ENCODE results near the gene ZNF573. TPM values are rescaled to one million over a fixed set of nuclear protein-coding genes. Genes with fewer than 3 reads are reported as not detected.

Gene ZNF573
- total RNA-seq, 1 donor from 2014 or later = 2.2 TPM

DNA sequence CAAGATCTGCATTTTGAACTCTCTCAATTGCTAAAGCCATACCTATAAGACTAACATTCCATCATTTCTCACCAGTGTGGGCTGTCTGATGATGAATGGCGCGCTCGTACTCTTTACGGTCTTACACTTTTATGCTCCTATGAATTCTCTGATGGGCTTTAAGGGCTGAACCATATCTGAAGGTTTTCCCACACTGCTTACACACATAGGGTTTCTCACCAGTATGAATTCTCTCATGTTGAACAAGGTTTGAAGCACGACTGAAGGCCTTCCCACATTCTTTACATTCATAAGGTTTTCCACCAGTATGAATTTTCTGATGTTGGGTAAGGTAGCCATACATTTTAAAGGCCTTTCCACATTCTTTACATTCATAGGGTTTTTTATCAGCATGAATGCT lies 41.0 kb downstream of the ZNF573 start:
- Histone ChIP-seq H3K4me3 (no peak overlapping the region), H3K9me3 (peaks cover 28 to 83% of the 10 kb centered on the region in 2 donors), H3K4me1 (no peaks in the 10 kb centered on the region), H3K27me3 (no peaks in the 10 kb centered on the region), H3K36me3 (peaks cover 21 to 62% of the 10 kb centered on the region in 2 donors), H3K27ac (no peak overlapping the region)
- intact Hi-C loops (cut with DNase I) = no loop called here
- TF ChIP-seq CTCF (IDR thresholded peaks at IDR 0.05) = no peak
- no peak for DNase-seq (ENCODE audit: low spot score in 2 of 2)

- DNase-seq (ENCODE audit: low spot score in 2 of 2) = no peak
- Histone ChIP-seq H3K4me3 (no peak overlapping the region), H3K9me3 (peaks cover 0 to 33% of the 10 kb centered on the region in 2 donors), H3K27ac (no peak overlapping the region), H3K4me1 (no peaks in the 10 kb centered on the region), H3K36me3 (no peaks in the 10 kb centered on the region), H3K27me3 (no peaks in the 10 kb centered on the region)
- no peak for TF ChIP-seq CTCF (IDR thresholded peaks at IDR 0.05)
- intact Hi-C loops (cut with DNase I) = no loop called here
These were observed 54.2 kb downstream of the ZNF573 start for GRCh38 chr19:37725181-37725580.

- intact Hi-C loops (cut with DNase I) = no loop called here
- peaks cover 0 to 8% of the 10 kb centered on the region in 2 donors for H3K4me1 ChIP-seq
- H3K27ac ChIP-seq = peak overlapping the region; percentile 56 to 68
- H3K9me3 ChIP-seq = no peaks in the 10 kb centered on the region
- peak overlapping the region; percentile 79 to 88 for H3K4me3 ChIP-seq
- no peak for DNase-seq (ENCODE audit: low spot score in 2 of 2)
- H3K36me3 ChIP-seq = peaks cover 0 to 4% of the 10 kb centered on the region in 2 donors
- no peak for TF ChIP-seq CTCF (IDR thresholded peaks at IDR 0.05)
- H3K27me3 ChIP-seq = no peaks in the 10 kb centered on the region
These were observed 59.5 kb downstream of the ZNF573 start for GRCh38 chr19:37719927-37720265.

- intact Hi-C loops (cut with DNase I) = no loop called here
- Histone ChIP-seq H3K4me1 (peaks cover 0 to 8% of the 10 kb centered on the region in 2 donors), H3K36me3 (peaks cover 0 to 10% of the 10 kb centered on the region in 2 donors), H3K9me3 (no peaks in the 10 kb centered on the region), H3K27ac (peak within 1 kb of the TSS; percentile 56 to 68), H3K4me3 (peak within 1 kb of the TSS; percentile 79 to 88), H3K27me3 (no peaks in the 10 kb centered on the region)
- TF ChIP-seq CTCF (IDR thresholded peaks at IDR 0.05) = peak in 2 of 3 experiments; percentile 43 to 62
- peak; percentile 54 to 90 for DNase-seq (ENCODE audit: low spot score in 2 of 2)
These were observed 60.1 kb downstream of the ZNF573 start, which contains the start of gene ZNF607 for GRCh38 chr19:37719111-37719926. Gene ZNF607, minus strand, starts transcription at chr19:37719761. Its CDS starts 8,143 bp downstream, at chr19:37711618.

DNA sequence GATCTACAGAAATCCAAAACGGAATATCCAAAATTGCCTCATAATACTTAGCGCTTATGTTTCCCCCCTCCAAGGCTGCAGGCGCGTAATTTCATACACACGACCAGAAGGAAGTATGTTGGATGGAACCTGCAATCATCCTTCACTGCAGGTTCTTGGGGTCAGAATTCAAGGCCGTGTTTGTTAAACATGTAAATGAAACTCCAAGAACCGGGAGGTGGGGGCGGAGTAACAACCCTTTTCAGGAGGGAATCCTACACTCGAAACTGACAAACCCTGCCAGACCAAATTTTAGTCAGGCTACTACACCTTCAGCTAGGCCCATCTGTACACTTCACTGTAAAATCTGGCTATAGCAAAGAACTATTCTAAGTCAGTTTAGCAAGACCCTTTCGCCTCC lies 61.1 kb downstream of the ZNF573 start:
- intact Hi-C loops (cut with DNase I) = no loop called here
- H3K27ac ChIP-seq = no peak overlapping the region
- peaks cover 0 to 10% of the 10 kb centered on the region in 2 donors for H3K36me3 ChIP-seq
- H3K4me3 ChIP-seq = peak overlapping the region; percentile 79 to 88
- no peak for DNase-seq (ENCODE audit: low spot score in 2 of 2)
- no peaks in the 10 kb centered on the region for H3K27me3 ChIP-seq
- no peaks in the 10 kb centered on the region for H3K9me3 ChIP-seq
- no peak for TF ChIP-seq CTCF (IDR thresholded peaks at IDR 0.05)
- H3K4me1 ChIP-seq = peaks cover 0 to 8% of the 10 kb centered on the region in 2 donors
